Fibroblast of mammary gland (primary cell): ENCODE data around the gene RELCH.

Source experiments
- DNase-seq: peaks from one replicate; pipeline ENCODE4 v3.0.0-alpha.2; 2010; ENCODE audit warnings: low read depth
- H3K4me3 ChIP-seq: 2 replicates; pipeline ENCODE4 v1.5.1; 2011; ENCODE audit warnings: low read depth, mild to moderate bottlenecking, low read length, moderate library complexity; ENCODE audit not compliant: control insufficient read depth
- TF ChIP-seq, protein P1 (sequence below): conservative IDR thresholded peaks from 2 replicates; pipeline ENCODE4 v1.5.1; 2011; ENCODE audit warnings: low read depth, low read length, inconsistent platforms; ENCODE audit not compliant: control insufficient read depth, insufficient read depth

Gene RELCH

DNA sequence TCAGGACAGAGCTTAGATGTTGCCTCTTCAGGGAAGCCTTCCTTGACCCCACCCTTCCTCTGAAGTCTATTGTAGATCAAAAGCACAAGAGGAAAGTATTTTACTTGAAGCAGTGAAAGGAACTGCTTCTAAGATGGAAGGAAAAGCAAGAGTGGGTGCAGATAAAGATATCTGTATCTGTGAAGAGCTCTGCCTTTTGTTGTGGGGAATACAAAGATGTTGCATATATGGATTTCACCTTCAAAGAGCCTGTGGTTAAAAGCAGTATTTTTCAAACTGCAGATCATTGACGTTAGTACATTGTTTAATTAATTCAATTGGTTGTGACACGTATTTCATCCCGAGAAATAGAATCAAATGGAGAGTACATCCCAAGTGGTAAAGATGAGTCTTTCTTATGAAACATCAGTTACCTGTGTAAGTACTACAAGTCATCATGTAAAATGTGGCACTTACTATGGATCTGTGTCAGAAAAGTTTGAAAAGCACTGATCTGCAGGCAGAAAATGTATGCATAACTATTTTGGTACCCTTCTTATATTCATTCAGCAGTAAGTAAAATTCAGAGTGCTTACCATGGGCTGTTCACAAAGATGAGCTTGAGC is 113.4 kb downstream of the RELCH start:
- TF ChIP-seq, protein P1, sequence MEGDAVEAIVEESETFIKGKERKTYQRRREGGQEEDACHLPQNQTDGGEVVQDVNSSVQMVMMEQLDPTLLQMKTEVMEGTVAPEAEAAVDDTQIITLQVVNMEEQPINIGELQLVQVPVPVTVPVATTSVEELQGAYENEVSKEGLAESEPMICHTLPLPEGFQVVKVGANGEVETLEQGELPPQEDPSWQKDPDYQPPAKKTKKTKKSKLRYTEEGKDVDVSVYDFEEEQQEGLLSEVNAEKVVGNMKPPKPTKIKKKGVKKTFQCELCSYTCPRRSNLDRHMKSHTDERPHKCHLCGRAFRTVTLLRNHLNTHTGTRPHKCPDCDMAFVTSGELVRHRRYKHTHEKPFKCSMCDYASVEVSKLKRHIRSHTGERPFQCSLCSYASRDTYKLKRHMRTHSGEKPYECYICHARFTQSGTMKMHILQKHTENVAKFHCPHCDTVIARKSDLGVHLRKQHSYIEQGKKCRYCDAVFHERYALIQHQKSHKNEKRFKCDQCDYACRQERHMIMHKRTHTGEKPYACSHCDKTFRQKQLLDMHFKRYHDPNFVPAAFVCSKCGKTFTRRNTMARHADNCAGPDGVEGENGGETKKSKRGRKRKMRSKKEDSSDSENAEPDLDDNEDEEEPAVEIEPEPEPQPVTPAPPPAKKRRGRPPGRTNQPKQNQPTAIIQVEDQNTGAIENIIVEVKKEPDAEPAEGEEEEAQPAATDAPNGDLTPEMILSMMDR, result no peak
- no peak for DNase-seq
- H3K4me3 ChIP-seq, result no peak overlapping the region

DNA sequence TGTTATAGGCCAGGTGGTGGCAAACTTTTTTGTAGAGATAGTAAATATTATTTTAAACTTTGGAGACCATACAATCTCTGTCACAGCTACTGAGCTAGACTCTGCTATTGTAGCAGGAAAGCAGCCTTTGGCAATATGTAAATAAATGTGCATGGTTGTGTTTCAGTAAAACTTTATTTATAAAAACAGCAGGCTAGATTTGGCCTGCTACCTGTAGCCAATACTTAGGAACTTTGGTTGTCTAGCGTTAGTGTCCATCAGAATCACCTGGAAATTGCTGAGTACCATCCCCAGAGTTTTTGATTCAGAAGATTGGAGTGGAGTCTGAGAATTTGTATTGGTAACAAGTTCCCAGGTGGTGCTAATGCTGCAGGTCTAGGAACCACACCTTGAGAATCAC is 114.3 kb downstream of the RELCH start:
- no peak for DNase-seq
- H3K4me3 ChIP-seq, result no peak overlapping the region
- TF ChIP-seq, protein P1, result no peak

DNA sequence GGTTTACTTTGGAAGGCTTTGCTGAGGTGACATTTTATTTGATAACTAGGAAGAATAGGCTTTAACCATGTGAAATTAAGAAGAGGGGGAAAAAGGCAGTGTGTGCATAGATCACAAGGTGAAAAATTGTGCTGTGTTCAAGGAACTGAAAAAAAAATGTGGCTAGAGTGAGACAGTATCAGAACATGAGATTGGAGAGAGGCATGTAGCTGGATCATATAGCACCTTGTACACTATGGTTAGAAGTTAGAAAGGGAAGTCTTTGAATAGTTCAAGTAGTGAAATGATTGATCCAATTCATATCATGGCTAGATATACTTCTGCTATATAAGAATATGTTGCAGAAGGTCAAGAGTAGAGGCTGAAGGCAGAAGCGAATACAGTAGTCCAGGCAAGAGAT is 125.8 kb downstream of the RELCH start:
- DNase-seq, result no peak
- H3K4me3 ChIP-seq, result no peak overlapping the region
- TF ChIP-seq, protein P1, result no peak

DNA sequence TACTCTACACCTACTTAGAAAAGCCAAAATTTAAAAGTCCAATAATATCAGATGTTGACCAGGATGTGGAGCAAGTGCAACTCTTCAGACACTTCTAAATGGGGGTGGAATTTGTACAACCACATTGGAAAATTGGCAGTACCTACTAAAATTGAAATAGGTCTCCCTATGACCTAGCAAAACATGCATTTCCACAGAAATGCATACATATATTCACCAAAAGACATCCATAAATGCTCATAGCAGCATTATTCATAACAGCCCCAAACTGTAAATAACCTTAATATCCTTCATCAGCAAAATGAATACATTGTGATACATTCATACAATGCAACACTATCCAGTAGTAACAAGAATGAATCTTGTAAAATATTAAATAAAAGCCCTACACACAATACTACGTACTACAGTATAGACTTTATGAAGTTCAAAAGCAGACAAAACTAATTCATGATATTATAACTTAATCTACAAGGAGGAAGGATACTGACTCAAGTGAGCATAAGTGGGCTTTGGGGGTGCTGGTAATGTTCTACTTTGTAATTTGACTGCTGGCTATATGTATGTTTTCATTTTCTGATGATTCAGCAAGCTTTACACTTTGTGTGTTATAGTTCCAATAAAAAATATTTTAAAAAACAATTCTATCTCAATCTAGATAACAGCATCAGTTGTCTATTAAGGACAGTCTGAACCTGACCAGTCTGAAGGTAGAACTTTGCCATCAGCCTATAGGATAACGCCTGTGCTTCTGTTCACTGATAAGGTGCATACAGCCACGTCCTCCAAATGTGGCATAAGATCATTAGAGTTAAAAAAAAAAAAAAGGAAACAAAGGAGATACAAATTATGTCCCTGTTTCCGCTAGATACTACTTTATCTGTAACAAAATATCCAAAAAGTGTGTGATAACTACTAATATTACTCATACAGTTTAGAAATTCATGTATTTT is 131.4 kb downstream of the RELCH start:
- H3K4me3 ChIP-seq, result no peak overlapping the region
- no peak for DNase-seq
- TF ChIP-seq, protein P1, result no peak

DNA sequence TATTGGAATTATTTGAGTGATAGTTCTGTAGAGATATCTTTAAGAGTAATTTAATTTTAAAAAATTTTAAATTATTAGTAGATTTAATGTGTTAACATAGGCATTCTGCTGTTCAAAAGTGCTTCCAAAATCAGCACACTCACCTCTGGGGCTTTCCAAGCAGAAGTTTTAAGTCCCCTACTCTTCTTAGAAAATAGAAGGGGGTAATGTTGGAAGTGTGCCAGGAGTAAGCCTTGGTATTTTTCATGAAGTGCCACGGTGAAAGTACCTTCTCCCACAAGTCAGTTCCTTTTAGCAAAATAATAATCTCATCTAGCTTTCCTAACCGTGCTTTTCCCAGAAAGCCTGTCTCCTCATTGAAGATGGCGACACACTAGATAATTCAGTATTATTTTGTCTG is 134.1 kb downstream of the RELCH start:
- no peak overlapping the region for H3K4me3 ChIP-seq
- TF ChIP-seq, protein P1, result no peak
- DNase-seq, result no peak

DNA sequence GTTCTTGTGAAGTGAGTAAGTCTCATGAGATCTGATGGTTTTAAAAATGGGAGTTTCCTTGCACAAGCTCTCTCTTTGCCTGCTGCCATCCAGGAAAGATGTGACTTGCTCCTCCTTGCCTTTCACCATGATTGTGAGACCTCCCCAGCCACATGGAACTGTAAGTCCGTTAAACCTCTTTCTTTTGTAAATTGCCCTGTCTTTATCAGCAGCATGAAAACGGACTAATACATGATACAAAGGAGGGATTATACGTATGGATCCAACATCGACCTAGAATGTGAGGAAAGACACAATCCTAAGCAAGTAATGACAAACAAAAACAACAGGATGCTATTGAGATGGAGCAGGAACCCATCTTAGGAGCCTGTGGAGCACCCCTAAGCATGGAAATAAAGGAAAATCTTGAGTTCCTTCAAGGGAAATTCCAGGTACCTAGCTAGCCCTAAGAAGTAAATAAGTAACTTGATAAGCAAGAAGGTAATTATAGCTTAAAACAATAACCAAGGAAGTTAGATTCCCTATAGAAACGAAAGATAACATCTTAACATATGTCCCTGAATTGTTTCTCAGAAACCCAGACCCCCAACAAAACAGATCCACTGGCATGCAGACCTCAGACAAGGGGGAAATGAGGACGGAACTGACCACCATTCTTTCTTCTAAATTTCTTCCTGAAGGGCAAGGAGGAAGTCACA is 136.6 kb downstream of the RELCH start:
- TF ChIP-seq, protein P1, result no peak
- no peak for DNase-seq
- H3K4me3 ChIP-seq, result no peak overlapping the region
